Psoas muscle (tissue), 8 donors: ENCODE data around the gene XRCC5. TPM values are rescaled to one million over a fixed set of nuclear protein-coding genes. Genes with fewer than 3 reads are reported as not detected.
"Not testable (repeated sequence)": the region's sequence is repeated elsewhere in the genome, so short reads cannot be mapped to it uniquely, and the experiment has no call there.

Source experiments
- ATAC-seq, 4 donors: fragments of 200-7000 bp; cut with Tn5 transposase; one replicate each; pipeline ENCODE4 v1.9.1; 2020; ENCODE audit warnings: moderate library complexity in 3 of 4, mild to moderate bottlenecking in 2 of 4
- DNase-seq, 2 donors: peaks; one replicate each; pipeline ENCODE4 v3.0.0-alpha.2; 2020
- H3K27ac ChIP-seq: fragments of 200-600 bp; one replicate; pipeline ENCODE4 v1.8.0; 2022
- H3K27me3 ChIP-seq, 3 donors: fragments of 200-600 bp in 1 of 3; one replicate each; pipeline versions ENCODE4 v1.6.1 to v1.8.0; 2013 to 2022; ENCODE audit warnings: low read length in 2 of 3, mild to moderate bottlenecking in 2 of 3, moderate library complexity in 1 of 3; ENCODE audit not compliant: insufficient read depth in 3 of 3
- H3K36me3 ChIP-seq, 2 donors: fragments of 200-600 bp in 1 of 2; one replicate each; pipeline versions ENCODE4 v1.6.1 to v1.8.0; 2013 to 2022; ENCODE audit warnings: low read depth in 1 of 2, mild to moderate bottlenecking in 1 of 2, moderate library complexity in 1 of 2; ENCODE audit not compliant: insufficient read depth in 1 of 2
- H3K4me1 ChIP-seq: fragments of 200-600 bp; one replicate; pipeline ENCODE4 v1.8.0; 2022
- H3K4me3 ChIP-seq: fragments of 200-600 bp; one replicate; pipeline ENCODE4 v1.8.0; 2022; ENCODE audit warnings: mild to moderate bottlenecking
- H3K9me3 ChIP-seq: fragments of 200-600 bp; one replicate; pipeline ENCODE4 v1.8.0; 2022
- CTCF ChIP-seq: fragments of 200-600 bp; IDR thresholded peaks from one replicate; pipeline ENCODE4 v1.8.0; 2022; ENCODE audit warnings: antibody characterized with exemption
- WGBS, 3 donors: extraction: QIAGEN DNeasy Blood & Tissue Kit; methylation state at CpG; one replicate each; pipeline versions ENCODE4 v1.1.6 to v1.1.7; 2013; 5-methylcytosine and 5-hydroxymethylcytosine counted together
- intact Hi-C, 2 donors: fragments of 100-400 bp; cut with DNase I; formaldehyde crosslinking; loops; one replicate each; pipeline versions ENCODE4 v1.11.0 to v1.14.2; 2022
- polyA plus RNA-seq, 3 donors: library from polyadenylated mRNA; stranded (reverse); fragments of 200-250 nt; gene quantifications; one replicate each; pipeline ENCODE4 v1.2.3, GENCODE V29; 2013
- total RNA-seq, 4 donors: library from RNA; stranded (reverse); fragmentation: NEBNext Ultra II Directional in 2 of 4; extraction: Animal tissue kit (Norgen Biotek cat#: 25700) in 2 of 4; gene quantifications; one replicate each; pipeline versions ENCODE4 v1.2.1 to v1.2.4, GENCODE V29; 2021 to 2023
- donor health status: healthy with polysubstance abuse.
- donor health status: DM: no; HTN: no; CAD: no; lungs with moderate emphysema.
- donor health status: Bipolar disorder and iron deficiency.
- donor health status: healthy.
- donor health status: DM: yes; HTN: yes; CAD: no.
- donor health status: DM: no; HTN: no; CAD: no.
- donor health status: DM: no; HTN: no; CAD: no.
- donor health status: DM: yes; HTN: yes; CAD: no.

XRCC5 gene
- total and polyA plus RNA-seq, 7 donors: 75.3 to 173 (median 140) TPM

DNA sequence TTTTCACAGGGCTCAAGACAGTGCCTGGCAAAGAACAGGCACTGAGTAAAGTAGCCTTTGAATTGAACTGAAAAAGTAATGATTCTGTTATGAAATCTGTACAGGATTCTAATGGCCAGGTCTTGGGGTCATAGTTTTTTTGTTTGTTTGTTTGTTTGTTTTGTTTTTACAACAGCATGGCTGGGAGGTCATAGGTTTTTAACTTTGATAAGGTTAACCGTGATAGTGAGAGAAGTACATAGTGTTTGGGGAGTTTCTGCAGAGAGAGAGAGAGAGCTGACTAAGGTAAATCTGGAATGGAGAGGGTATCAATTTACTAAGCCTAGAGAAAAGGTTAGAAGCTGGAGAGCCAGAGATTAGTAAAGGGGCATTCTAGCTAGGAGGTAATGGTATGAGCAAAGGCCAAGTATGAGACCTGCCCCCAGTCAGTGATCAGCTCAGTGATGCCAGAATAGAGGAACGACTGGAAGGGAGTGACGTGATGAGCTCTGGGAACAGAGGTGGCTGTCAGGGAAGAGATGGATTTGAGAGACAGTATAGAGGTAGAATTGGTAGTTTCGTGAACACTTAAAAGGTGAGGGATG is 25.9 kb downstream of the XRCC5 start:
- WGBS, 3 donors: 75 to 84% (median 77%) methylated on average over 4 of the region's 4 CpGs
- no peak for ATAC-seq
- H3K9me3 ChIP-seq: no peaks in the 10 kb centered on the region
- no peaks in the 10 kb centered on the region for H3K4me1 ChIP-seq
- intact Hi-C loops: loop anchor here in 1 of 2 donors (5.0 kb wide), 1 partner anchor 598 kb away; no protein-coding TSS in a partner anchor
- no peak for DNase-seq
- no peak overlapping the region for H3K4me3 ChIP-seq
- H3K27ac ChIP-seq: no peak overlapping the region
- TF ChIP-seq CTCF: no peak
- H3K27me3 ChIP-seq: no peaks in the 10 kb centered on the region
- peaks cover 27 to 100% of the 10 kb centered on the region in 2 donors for H3K36me3 ChIP-seq

GRCh38 chr2:216139884-216140283 is 30.7 kb downstream of the XRCC5 start:
- H3K4me1 ChIP-seq: no peaks in the 10 kb centered on the region
- DNase-seq (no peak), ATAC-seq (no peak)
- H3K27ac ChIP-seq: no peak overlapping the region
- no peak for TF ChIP-seq CTCF
- peaks cover 21 to 100% of the 10 kb centered on the region in 2 donors for H3K36me3 ChIP-seq
- no peaks in the 10 kb centered on the region for H3K9me3 ChIP-seq
- no peaks in the 10 kb centered on the region for H3K27me3 ChIP-seq
- H3K4me3 ChIP-seq: no peak overlapping the region
- intact Hi-C loops: loop anchor here in 1 of 2 donors (5.0 kb wide), 1 partner anchor 603 kb away; no protein-coding TSS in a partner anchor

GRCh38 chr2:216141516-216141915 is 32.4 kb downstream of the XRCC5 start:
- H3K27me3 ChIP-seq, H3K4me1 ChIP-seq, H3K9me3 ChIP-seq, intact Hi-C loops, ATAC-seq, H3K27ac ChIP-seq, DNase-seq, H3K4me3 ChIP-seq: not testable (repeated sequence)
- WGBS, 3 donors: 72 to 81% (median 78%) methylated on average over 4 of the region's 4 CpGs
- peaks cover 22 to 98% of the 10 kb centered on the region in 2 donors for H3K36me3 ChIP-seq

DNA sequence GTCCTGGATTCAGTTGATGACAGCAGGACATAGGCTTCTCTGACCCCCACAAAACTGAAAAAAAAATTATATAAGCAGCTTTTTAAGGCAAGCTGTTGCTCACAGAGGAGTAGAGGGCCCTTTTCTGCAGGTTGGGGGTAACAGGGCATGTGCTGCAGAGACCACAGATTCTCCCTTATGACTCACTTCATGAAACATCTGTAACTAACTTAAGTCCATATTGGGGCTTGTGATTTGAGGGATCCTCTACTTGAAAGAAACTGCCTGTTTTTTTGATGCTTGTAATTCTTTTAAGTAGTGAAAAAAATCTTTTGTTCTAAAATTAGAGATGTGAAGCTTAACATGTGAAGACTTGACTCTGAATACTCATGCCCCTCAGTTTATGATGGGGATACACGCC is 33.4 kb downstream of the XRCC5 start:
- no peak for ATAC-seq
- WGBS, 3 donors: 93 to 100% (median 100%) methylated on average over 1 of the region's 1 CpG

DNA sequence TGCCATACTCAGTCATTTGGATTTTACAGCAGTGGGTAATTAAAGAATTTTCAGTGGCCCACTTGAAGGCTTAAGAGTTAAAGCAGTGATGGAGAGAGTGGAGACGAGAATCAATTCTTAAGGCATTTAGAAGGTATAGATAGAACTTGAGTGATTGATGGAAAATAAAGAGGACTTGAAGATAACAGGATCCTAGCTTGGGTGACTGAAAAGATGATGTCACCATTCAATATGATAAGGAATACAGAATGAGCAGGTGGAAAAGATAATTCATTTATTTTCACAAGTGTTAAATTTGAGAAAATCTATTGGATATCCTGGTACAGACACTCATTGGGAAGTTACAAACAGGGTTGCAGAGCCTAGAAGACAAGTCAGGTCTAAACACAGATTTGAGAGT is 35.2 kb downstream of the XRCC5 start:
- ATAC-seq: no peak

More for the DNA sequence above, 33.4 kb downstream of the XRCC5 start:
- H3K4me3 ChIP-seq: no peak overlapping the region
- intact Hi-C loops: no loop called here
- TF ChIP-seq CTCF: no peak
- no peaks in the 10 kb centered on the region for H3K9me3 ChIP-seq
- no peaks in the 10 kb centered on the region for H3K4me1 ChIP-seq
- no peak for DNase-seq
- no peak overlapping the region for H3K27ac ChIP-seq
- peaks cover 22 to 98% of the 10 kb centered on the region in 2 donors for H3K36me3 ChIP-seq
- no peaks in the 10 kb centered on the region for H3K27me3 ChIP-seq

More for the DNA sequence above, 35.2 kb downstream of the XRCC5 start:
- no peaks in the 10 kb centered on the region for H3K9me3 ChIP-seq
- H3K4me1 ChIP-seq: no peaks in the 10 kb centered on the region
- intact Hi-C loops: no loop called here
- no peaks in the 10 kb centered on the region for H3K27me3 ChIP-seq
- TF ChIP-seq CTCF: no peak
- 97% methylated on average over 1 of the region's 1 CpG for WGBS, 3 donors
- no peak overlapping the region for H3K4me3 ChIP-seq
- H3K27ac ChIP-seq: no peak overlapping the region
- no peak for DNase-seq
- H3K36me3 ChIP-seq: peaks cover 16 to 98% of the 10 kb centered on the region in 2 donors
